ENCODE measurements around the gene SPATA31D3. TPM values are rescaled to one million over a fixed set of nuclear protein-coding genes. Genes with fewer than 3 reads are reported as not detected.
"Not testable (repeated sequence)": the region's sequence is repeated elsewhere in the genome, so short reads cannot be mapped to it uniquely, and the experiment has no call there.

Gene SPATA31D3
- total and polyA plus RNA-seq, 2 donors (not counting 1 experiment from before 2014, with no cell fraction given), result not detected

DNA sequence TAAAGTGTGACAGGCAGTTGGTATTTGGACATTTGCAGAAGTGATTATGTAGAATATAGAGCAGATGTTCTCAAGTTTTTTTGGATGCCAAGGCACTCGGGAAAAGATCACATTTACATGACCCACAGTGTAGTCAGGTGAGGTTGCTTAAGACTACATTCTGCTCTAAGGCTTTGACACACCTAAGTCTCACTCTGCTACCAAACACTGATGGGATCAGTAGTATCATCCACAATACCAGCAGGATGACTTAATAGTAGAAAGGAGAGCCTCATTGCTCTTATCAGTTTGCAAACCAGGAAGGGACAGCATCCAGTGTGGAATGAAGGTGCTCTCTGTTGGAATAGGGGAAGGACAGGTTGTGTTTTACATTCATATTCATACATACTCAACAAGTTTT is 42.8 kb downstream of the SPATA31D3 start:
- H3K27me3 ChIP-seq (replicated peaks in 1 of 4; ENCODE audit: control extremely low read depth in 1 of 4, control insufficient read depth in 3 of 4, insufficient read depth in 4 of 4, low read length in 3 of 4), result no peaks in the 10 kb centered on the region
- H3K9ac ChIP-seq (ENCODE audit: low read length), result no peak overlapping the region
- H3K4me1 Mint-ChIP-seq, result peaks cover 11% of the 10 kb centered on the region
- H3K27ac Mint-ChIP-seq, result no peak overlapping the region
- no peaks in the 10 kb centered on the region for H3K9me3 Mint-ChIP-seq (ENCODE audit: insufficient read depth)
- TF ChIP-seq, protein P1, sequence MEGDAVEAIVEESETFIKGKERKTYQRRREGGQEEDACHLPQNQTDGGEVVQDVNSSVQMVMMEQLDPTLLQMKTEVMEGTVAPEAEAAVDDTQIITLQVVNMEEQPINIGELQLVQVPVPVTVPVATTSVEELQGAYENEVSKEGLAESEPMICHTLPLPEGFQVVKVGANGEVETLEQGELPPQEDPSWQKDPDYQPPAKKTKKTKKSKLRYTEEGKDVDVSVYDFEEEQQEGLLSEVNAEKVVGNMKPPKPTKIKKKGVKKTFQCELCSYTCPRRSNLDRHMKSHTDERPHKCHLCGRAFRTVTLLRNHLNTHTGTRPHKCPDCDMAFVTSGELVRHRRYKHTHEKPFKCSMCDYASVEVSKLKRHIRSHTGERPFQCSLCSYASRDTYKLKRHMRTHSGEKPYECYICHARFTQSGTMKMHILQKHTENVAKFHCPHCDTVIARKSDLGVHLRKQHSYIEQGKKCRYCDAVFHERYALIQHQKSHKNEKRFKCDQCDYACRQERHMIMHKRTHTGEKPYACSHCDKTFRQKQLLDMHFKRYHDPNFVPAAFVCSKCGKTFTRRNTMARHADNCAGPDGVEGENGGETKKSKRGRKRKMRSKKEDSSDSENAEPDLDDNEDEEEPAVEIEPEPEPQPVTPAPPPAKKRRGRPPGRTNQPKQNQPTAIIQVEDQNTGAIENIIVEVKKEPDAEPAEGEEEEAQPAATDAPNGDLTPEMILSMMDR (IDR thresholded peaks at IDR 0.05), result no peak
- no peak for TF ChIP-seq EZH2 (IDR thresholded peaks at IDR 0.05; ENCODE audit: borderline replicate concordance, insufficient read depth, low read depth, low read length, poor library complexity, severe bottlenecking)
- no peak for DNase-seq
- H3K9me3 ChIP-seq (ENCODE audit: control extremely low read depth in 1 of 3, control insufficient read depth in 2 of 3, insufficient read depth in 1 of 3, low read length in 2 of 3), result no peaks in the 10 kb centered on the region
- H3K4me3 Mint-ChIP-seq, result no peak overlapping the region
- peaks cover 0 to 9% of the 10 kb centered on the region in 2 donors for H3K4me1 ChIP-seq (ENCODE audit: control insufficient read depth in 2 of 2, insufficient read depth in 2 of 2, low read length in 2 of 2)
- no peak overlapping the region for H2AFZ ChIP-seq (ENCODE audit: insufficient read depth, low read depth, low read length, poor library complexity, severe bottlenecking)
- H3K79me2 ChIP-seq (ENCODE audit: control insufficient read depth, insufficient read depth, low read length), result no peaks in the 10 kb centered on the region
- WGBS (ENCODE audit: insufficient coverage), result no CpG with 5 or more reads among the region's 1 CpG
- no peak overlapping the region for H3K27ac ChIP-seq (ENCODE audit: low read length in 2 of 2)
- no peaks in the 10 kb centered on the region for H3K27me3 Mint-ChIP-seq
- H3K4me2 ChIP-seq (replicated peaks; ENCODE audit: low read depth, low read length, poor library complexity, severe bottlenecking), result no peak overlapping the region
- intact Hi-C loops (cut with micrococcal nuclease), result no loop called here
- ATAC-seq (ENCODE audit: low read depth), result no peak
- H3K36me3 ChIP-seq (replicated peaks in 1 of 2; ENCODE audit: control extremely low read depth in 1 of 2, control insufficient read depth in 1 of 2, extremely low read depth in 1 of 2, insufficient read depth in 2 of 2, low read length in 1 of 2), result no peaks in the 10 kb centered on the region
- no peaks in the 10 kb centered on the region for H4K20me1 ChIP-seq (ENCODE audit: control insufficient read depth, insufficient read depth, low read length, poor library complexity, severe bottlenecking)
- POLR2A ChIA-PET, result interaction anchor here (0.5 kb wide), 1 partner anchor 86 kb away, joined by 5 read pairs; no protein-coding TSS in a partner anchor
- CTCF ChIA-PET, result no interaction called here
- no peak overlapping the region for H3K4me3 ChIP-seq (ENCODE audit: control extremely low read depth in 1 of 5, extremely low read depth in 1 of 5, insufficient read depth in 1 of 5, low read depth in 2 of 5, low read length in 4 of 5)

DNA sequence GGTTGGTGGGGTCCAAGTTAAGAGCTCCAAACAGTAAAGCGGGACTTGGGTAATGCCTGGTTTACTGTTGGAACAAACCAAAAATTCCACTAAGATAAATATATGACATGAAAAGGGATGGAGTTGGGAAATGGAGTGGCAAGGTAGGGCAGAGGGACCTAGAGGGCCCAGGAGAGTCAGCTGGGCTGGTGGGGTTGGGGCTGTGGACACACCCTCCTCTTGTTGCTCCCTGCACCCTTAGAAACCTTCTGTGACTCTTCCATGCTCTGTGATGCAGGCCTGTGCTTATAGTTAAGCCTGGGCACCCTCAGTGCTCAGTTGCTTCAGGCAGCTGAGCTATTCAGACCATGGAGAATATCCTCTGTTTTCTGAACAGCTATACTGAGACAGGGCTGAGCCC is 45.2 kb downstream of the SPATA31D3 start, which contains the start of gene SPATA31D1:
TSS of gene SPATA31D1 (plus strand) at position 301 of the 400 bp plus-strand sequence. CDS start at position 348, 47 bp downstream.
- H3K79me2 ChIP-seq (ENCODE audit: control insufficient read depth, insufficient read depth, low read length); H3K4me2 ChIP-seq (replicated peaks; ENCODE audit: low read depth, low read length, poor library complexity, severe bottlenecking); H3K4me3 Mint-ChIP-seq; H4K20me1 ChIP-seq (ENCODE audit: control insufficient read depth, insufficient read depth, low read length, poor library complexity, severe bottlenecking); H3K27ac Mint-ChIP-seq; H3K27me3 ChIP-seq (replicated peaks in 1 of 4; ENCODE audit: control extremely low read depth in 1 of 4, control insufficient read depth in 3 of 4, insufficient read depth in 4 of 4, low read length in 3 of 4); H3K9me3 Mint-ChIP-seq (ENCODE audit: insufficient read depth); H3K27ac ChIP-seq (ENCODE audit: low read length in 2 of 2); intact Hi-C loops (cut with micrococcal nuclease); H3K9me3 ChIP-seq (ENCODE audit: control extremely low read depth in 1 of 3, control insufficient read depth in 2 of 3, insufficient read depth in 1 of 3, low read length in 2 of 3); H3K36me3 ChIP-seq (replicated peaks in 1 of 2; ENCODE audit: control extremely low read depth in 1 of 2, control insufficient read depth in 1 of 2, extremely low read depth in 1 of 2, insufficient read depth in 2 of 2, low read length in 1 of 2); H3K27me3 Mint-ChIP-seq; ATAC-seq (ENCODE audit: low read depth); DNase-seq; H3K9ac ChIP-seq (ENCODE audit: low read length); POLR2A ChIA-PET; H3K4me3 ChIP-seq (ENCODE audit: control extremely low read depth in 1 of 5, extremely low read depth in 1 of 5, insufficient read depth in 1 of 5, low read depth in 2 of 5, low read length in 4 of 5); H3K4me1 ChIP-seq (ENCODE audit: control insufficient read depth in 2 of 2, insufficient read depth in 2 of 2, low read length in 2 of 2); CTCF ChIA-PET; H2AFZ ChIP-seq (ENCODE audit: insufficient read depth, low read depth, low read length, poor library complexity, severe bottlenecking); H3K4me1 Mint-ChIP-seq: not testable (repeated sequence)
- WGBS (ENCODE audit: insufficient coverage), result no CpG with 5 or more reads among the region's 1 CpG

All from B cell (primary cell).